HG03575 (cell line): ENCODE data around the gene SCFD1.
A peak's percentile ranks its signal among the peaks of the same experiment; 100 is the strongest.

Source experiments
- ATAC-seq: cut with Tn5 transposase; IDR thresholded peaks from one replicate; pipeline ENCODE4 v1.9.1; 2021; ENCODE audit not compliant: unreplicated experiment, insufficient number of reproducible peaks, low FRiP score; ENCODE audit errors: extremely low read depth

Gene SCFD1

DNA sequence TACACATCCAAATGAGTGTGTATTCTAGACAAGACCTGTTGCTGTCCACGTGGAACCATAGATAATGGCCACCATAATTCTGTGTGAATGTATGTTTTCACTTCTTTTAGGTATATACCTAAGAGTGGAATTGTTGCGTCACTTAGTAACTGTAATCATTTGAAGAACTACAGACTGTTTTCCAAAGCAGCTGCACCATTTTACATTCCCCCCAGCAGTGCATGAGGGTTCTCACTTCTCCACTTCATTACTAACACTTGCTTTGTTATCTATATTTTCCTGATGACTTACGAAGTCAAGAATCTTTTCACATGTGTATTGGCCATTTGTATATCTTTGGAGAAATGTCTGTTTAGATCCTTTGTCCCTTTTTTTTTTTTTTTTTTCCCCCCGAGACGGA is 106.4 kb downstream of the SCFD1 start:
- no peak for ATAC-seq

- ATAC-seq = no peak
Observed at GRCh38 chr14:30737916-30738315, 115.8 kb downstream of the SCFD1 start.

GRCh38 chr14:30738978-30739377 is 116.9 kb downstream of the SCFD1 start:
- ATAC-seq = no peak

DNA sequence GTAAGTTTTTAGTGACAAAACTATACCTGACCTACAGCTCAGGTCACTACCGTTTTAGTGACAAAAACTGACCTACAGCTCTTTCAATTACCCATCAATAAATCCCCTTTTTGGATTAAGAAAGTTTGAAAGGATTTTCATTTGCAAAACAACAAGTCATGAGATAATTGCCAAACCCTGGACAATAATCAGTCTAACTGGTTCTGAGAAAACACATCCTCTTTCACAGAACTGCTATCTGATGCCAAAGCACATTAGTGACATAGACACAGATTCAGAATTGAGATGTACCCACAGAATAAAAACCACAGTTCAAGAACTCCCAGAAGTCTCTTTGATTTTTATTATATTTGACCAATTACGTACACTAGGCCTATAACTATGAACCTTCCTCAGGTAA is 126.2 kb downstream of the SCFD1 start:
- ATAC-seq = no peak

- no peak for ATAC-seq
Observed at GRCh38 chr14:30751646-30752416, 129.7 kb downstream of the SCFD1 start.

DNA sequence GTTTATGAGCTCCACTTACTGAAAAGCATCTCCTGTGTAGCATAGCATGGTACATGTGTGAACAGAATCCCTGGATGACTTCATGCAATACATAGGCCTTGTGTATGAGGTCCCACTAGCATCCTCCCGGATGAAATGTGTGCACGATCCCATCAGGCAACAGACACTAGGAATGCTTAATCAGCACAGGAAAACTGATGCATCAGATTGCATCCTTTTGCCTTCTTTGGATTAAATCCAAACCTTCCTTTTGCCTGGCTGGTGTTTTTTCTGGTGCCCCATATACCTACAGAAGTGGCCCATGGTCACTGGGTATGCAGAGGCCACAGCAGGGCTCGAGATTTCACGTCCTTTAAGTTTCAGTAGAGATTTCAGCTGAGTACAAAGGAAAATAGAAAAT is 131.3 kb downstream of the SCFD1 start:
- ATAC-seq = no peak

GRCh38 chr14:30754778-30755177 is 132.7 kb downstream of the SCFD1 start:
- ATAC-seq = no peak

- no peak for ATAC-seq
Observed at GRCh38 chr14:30756594-30756993, 134.5 kb downstream of the SCFD1 start.

- ATAC-seq = no peak
Observed at GRCh38 chr14:30757082-30757481, 135.0 kb downstream of the SCFD1 start.

GRCh38 chr14:30759172-30760125 is 137.3 kb downstream of the SCFD1 start:
- no peak for ATAC-seq

DNA sequence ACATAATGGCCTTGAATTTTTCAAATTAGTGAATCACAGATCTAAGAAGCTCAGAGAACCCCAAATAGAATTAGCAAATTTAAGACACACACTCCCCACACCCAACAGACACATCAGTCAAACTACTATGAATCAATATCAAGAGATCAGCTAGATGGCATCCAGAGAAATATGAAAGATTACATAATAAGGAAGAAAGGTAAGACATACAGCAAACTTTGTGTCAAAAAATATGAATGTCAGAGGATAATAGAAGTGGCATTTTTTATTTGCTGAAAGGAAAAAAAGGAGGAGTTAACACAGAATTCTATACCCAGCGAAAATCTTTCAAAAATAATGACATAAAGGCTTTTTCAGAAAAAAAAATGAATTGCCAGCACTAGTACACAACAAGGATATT is 141.8 kb downstream of the SCFD1 start:
- ATAC-seq = no peak

DNA sequence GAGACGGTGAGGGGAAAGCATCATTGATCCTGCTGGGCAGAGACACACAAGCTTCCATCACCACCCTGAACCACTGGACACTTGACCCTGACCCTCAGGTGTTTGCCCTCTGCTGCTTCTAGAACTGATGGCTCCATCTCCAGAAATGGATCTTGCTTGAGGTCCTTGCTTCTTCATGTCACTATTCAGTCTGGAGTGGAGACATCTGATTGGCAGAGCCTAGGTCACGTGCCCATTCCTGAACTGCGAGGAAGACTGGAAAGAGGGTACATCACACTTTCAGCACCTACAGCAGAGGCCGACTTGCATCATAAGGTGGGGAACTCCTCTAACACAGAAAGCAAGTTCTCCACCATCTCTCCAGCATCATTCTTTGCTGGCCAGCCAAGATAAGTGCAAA is 145.5 kb downstream of the SCFD1 start:
- ATAC-seq = no peak

GRCh38 chr14:30768791-30769190 is 146.7 kb downstream of the SCFD1 start:
- no peak for ATAC-seq

GRCh38 chr14:30770376-30770775 is 148.3 kb downstream of the SCFD1 start:
- ATAC-seq = no peak

DNA sequence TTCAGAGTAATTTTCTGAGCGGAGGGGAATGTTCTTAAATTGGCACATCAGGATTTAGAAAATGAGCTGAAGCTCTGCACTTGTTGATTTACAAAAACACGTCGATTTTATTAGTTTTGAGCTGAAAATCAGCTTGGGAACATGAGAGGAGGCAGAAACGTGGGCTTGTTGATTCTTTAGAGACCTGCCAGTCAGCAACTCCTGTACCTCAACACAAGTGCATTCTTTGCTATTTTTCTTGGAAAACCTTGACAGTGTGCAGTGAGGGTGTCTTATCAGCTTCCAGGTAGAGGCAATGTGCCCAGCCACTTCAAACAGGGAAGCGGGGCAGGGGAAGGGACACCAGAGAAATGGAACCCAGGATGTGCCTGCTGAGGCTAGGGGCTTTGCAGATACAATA is 149.5 kb downstream of the SCFD1 start:
- no peak for ATAC-seq

GRCh38 chr14:30779210-30779609 is 157.1 kb downstream of the SCFD1 start:
- peak; percentile 46 for ATAC-seq
